Effector memory CD4-positive, alpha-beta T cell (primary cell): Measurements from ENCODE around the gene UBAC1.
"Not testable (repeated sequence)": the region's sequence is repeated elsewhere in the genome, so short reads cannot be mapped to it uniquely, and the experiment has no call there.

Experiments used
- DNase-seq, 3 donors: peaks; one replicate each; pipeline ENCODE4 v3.0.0-alpha.2; 2020
- H3K27ac ChIP-seq: 2 replicates; pipeline ENCODE4 v1.7.0; 2013; ENCODE audit warnings: mild to moderate bottlenecking, low read length, moderate library complexity; ENCODE audit not compliant: insufficient read depth, poor library complexity, severe bottlenecking
- H3K27me3 ChIP-seq: replicated peaks from 2 replicates; pipeline ENCODE4 v1.7.0; 2013; ENCODE audit warnings: mild to moderate bottlenecking, low read length; ENCODE audit not compliant: insufficient read depth, control insufficient read depth, poor library complexity, severe bottlenecking
- H3K36me3 ChIP-seq: 2 replicates; pipeline ENCODE4 v1.7.0; 2013; ENCODE audit warnings: mild to moderate bottlenecking, low read length, moderate library complexity; ENCODE audit not compliant: control insufficient read depth, insufficient read depth
- H3K4me1 ChIP-seq: 2 replicates; pipeline ENCODE4 v1.7.0; 2013; ENCODE audit warnings: low read length, mild to moderate bottlenecking; ENCODE audit not compliant: control insufficient read depth, insufficient read depth, poor library complexity, severe bottlenecking
- H3K4me3 ChIP-seq: 2 replicates; pipeline ENCODE4 v1.7.0; 2013; ENCODE audit warnings: low read length, low read depth, mild to moderate bottlenecking; ENCODE audit not compliant: insufficient read depth, poor library complexity, severe bottlenecking
- H3K9me3 ChIP-seq: 2 replicates; pipeline ENCODE4 v1.7.0; 2013; ENCODE audit warnings: mild to moderate bottlenecking, low read length, moderate library complexity; ENCODE audit not compliant: control insufficient read depth

Gene UBAC1

DNA sequence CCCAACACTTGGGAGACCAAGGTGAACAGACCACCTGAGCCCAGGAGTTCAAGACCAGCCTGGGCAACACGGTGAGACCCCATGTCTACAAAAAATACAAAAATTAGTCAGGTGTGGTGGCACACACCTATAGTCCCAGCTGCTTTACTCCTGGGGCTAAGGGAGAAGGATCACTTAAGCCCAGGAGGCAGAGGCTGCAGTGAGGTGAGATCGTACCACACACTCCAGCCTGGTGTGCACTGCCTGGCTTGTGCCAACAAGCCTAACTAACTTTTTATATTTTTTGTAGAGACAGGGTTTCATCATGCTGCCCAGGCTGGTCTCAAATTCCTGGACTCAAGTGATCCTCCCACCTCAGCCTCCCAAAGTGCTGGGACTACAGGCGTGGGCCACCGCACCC, 10.3 kb downstream of the UBAC1 start:
- not testable (repeated sequence) for H3K27ac ChIP-seq, H3K27me3 ChIP-seq, H3K4me1 ChIP-seq, H3K9me3 ChIP-seq, H3K4me3 ChIP-seq, DNase-seq
- peaks cover 28% of the 10 kb centered on the region for H3K36me3 ChIP-seq

DNA sequence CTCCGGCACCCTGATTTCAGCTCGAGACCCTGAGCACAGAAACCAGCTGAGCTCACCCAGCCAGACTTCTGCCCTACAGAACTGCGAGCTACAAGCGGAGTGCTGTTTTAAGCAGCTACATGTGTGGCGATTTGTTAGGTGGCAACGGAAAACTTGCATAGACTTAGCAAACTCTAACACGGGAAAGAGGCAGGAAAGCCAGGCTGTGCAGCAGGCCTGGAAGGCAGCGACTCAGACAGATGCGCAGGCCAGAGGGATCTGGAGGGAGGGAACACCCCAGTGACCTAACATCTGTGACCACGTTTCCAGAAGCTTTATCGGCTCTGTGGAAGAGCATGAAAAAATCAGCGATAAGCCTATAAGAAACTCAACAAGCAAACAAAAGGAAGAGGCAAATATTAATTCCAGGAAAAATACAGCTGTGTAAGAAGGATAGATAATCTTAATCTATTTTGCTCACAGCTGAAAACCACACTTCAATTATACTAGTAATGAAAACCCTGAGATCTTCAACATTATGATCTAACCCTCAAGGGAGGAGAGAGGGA, 11.0 kb downstream of the UBAC1 start:
- H3K27ac ChIP-seq, result no peak overlapping the region

DNA sequence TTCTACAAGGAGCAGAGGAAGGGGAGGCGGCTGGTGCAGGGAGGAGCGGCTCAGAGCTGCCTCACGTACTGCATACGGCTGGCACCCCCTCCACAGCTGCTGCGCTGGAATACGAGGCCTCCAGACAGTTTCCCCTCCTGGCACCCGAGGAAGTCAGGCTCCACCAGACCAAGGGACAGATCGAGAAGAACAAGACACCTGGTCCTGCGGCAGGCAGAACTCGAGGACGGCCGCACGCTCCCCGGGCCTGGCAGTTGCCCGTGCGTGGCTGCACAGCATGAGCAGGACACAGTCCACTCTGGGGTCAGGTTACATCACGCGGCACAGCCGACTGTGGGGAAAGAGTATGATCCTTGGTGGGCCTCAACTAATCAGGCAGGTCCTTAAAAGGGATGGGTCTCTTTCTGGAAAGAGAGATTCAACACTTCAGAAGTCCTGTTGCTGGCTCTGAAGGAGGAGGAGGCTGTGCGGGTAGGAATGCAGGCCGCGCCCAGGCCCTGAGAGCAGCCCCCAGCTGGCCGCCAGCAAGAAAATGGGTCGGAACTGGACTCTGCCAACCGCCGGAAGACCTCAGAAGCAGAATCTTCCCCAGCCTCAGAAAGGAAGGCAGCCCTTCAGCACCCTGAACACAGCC, 11.6 kb downstream of the UBAC1 start:
- Histone ChIP-seq H3K4me1 (no peaks in the 10 kb centered on the region), H3K4me3 (no peak overlapping the region), H3K36me3 (peaks cover 40% of the 10 kb centered on the region), H3K9me3 (no peaks in the 10 kb centered on the region), H3K27me3 (no peaks in the 10 kb centered on the region), H3K27ac (no peak overlapping the region)
- DNase-seq, result no peak

More for the DNA sequence above, 11.0 kb downstream of the UBAC1 start:
- Histone ChIP-seq H3K4me1 (no peaks in the 10 kb centered on the region), H3K9me3 (no peaks in the 10 kb centered on the region), H3K27me3 (no peaks in the 10 kb centered on the region), H3K36me3 (peaks cover 34% of the 10 kb centered on the region), H3K4me3 (no peak overlapping the region)
- no peak for DNase-seq

DNA sequence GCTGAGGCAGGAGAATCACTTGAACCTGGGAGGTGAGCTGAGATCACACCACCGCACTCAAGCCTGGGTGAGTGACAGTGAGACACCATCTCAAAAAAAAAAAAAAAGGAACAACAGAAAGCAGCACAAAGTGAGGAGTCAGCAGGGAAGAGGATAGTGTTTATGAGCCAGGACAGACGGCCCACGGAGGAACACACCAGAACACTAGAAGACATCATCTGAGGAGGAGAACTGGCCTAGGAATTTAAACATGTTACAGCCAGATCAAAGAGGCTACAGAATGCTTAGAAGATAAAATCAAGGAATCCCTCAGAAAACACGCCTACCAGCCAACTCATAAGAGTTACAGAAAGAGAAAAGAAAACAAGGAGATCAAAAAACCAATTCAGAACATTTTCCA, 12.2 kb downstream of the UBAC1 start:
- Histone ChIP-seq H3K27me3 (no peaks in the 10 kb centered on the region), H3K27ac (no peak overlapping the region), H3K4me1 (no peaks in the 10 kb centered on the region), H3K4me3 (no peak overlapping the region), H3K9me3 (no peaks in the 10 kb centered on the region), H3K36me3 (peaks cover 47% of the 10 kb centered on the region)
- no peak for DNase-seq

DNA sequence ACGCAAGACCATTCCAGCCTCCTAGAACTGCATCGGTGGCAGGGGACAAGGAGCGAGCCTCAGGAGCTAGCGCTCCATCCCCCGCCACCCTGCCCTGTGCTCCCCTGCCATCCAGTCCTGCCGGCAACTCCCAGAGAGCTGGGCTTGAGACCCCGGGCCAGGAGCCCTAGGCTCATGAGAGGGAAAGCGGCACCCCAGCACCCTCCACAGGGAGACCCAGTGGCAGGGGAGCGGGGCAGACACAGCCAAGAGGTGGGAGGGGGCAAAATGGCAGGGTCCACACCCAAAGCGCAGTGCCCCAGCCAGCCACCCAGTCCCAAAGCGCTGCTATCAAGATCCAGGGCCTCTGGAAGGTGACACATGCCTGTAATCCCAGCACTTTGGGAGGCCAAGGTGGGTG, 12.7 kb downstream of the UBAC1 start:
- Histone ChIP-seq H3K36me3 (peaks cover 49% of the 10 kb centered on the region), H3K9me3 (no peaks in the 10 kb centered on the region), H3K27me3 (no peaks in the 10 kb centered on the region), H3K27ac (no peak overlapping the region), H3K4me1 (no peaks in the 10 kb centered on the region), H3K4me3 (no peak overlapping the region)
- no peak for DNase-seq

DNA sequence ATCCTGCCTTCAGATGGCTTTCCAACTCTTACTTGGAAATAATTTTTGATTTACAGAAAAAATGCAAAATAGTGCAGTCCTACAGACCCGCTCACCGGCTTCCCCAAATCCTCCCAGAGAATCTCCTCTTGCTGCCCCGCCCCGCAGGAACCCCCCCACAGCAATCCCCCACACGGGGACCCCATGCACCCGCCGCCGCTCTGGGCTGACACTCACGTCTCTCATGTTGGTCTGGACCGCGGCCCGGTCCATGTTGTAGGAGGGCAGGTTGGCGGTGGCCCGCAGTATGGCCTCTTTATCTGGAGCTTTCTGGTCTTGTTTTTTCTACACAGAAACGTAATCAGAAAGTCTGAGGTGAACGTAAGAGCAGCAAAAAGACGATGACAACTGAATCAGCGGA, 13.6 kb downstream of the UBAC1 start:
- DNase-seq, result no peak
- no peaks in the 10 kb centered on the region for H3K9me3 ChIP-seq
- H3K4me3 ChIP-seq, result no peak overlapping the region
- H3K36me3 ChIP-seq, result peaks cover 43% of the 10 kb centered on the region
- no peaks in the 10 kb centered on the region for H3K4me1 ChIP-seq
- H3K27me3 ChIP-seq, result no peaks in the 10 kb centered on the region
- H3K27ac ChIP-seq, result no peak overlapping the region

DNA sequence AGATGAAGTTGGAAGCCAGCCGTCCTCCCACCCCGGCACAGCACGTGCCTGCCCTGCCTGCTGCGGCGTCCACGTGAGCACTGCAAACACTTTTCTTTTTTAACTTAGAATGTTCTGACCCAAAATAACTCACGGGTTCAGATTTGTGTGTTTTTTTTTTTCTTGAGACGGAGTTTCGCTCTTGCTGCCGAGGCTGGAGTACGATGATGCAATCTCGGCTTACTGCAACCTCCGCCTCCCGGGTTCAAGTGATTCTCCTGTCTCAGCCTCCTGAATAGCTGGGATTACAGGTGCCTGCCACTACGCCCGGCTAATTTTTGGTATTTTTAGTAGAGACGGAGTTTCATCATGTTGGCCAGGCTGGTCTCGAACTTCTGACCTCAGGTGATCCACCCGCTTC, 14.1 kb downstream of the UBAC1 start:
- H3K36me3 ChIP-seq, result peaks cover 46% of the 10 kb centered on the region
- not testable (repeated sequence) for H3K27ac ChIP-seq, DNase-seq, H3K4me1 ChIP-seq, H3K9me3 ChIP-seq, H3K4me3 ChIP-seq, H3K27me3 ChIP-seq

DNA sequence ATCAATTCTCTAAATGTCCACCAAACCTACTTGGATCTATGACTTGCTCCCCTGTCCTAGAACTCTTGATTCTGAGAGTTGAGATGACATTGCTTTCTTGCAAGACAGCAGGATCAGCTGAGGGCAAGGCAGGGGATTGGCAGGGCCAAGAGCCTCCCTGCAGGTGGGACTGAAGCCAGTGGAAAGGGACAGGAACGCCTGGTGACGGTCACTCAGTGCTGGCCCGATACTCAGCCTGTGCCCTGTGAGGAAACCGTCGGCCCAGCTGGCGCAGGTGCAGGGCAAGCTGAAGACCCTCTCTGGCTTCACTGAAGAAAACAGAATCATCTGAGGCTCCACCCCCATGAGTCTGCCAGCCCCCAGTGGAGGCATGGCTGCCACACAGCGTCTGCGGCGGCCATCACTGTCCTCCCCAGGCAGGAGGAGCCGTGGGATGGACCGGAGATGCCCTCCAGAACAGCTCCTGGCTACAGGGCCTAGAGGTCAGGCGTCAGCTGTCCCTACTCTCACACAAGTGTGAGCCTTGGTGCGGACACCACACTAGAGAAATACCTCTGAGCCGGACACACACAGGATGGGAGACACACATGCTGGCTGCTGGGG, 14.7 kb downstream of the UBAC1 start:
- no peak for DNase-seq
- no peaks in the 10 kb centered on the region for H3K9me3 ChIP-seq
- no peak overlapping the region for H3K27ac ChIP-seq
- no peaks in the 10 kb centered on the region for H3K4me1 ChIP-seq
- no peak overlapping the region for H3K4me3 ChIP-seq
- H3K27me3 ChIP-seq, result no peaks in the 10 kb centered on the region
- peaks cover 50% of the 10 kb centered on the region for H3K36me3 ChIP-seq

DNA sequence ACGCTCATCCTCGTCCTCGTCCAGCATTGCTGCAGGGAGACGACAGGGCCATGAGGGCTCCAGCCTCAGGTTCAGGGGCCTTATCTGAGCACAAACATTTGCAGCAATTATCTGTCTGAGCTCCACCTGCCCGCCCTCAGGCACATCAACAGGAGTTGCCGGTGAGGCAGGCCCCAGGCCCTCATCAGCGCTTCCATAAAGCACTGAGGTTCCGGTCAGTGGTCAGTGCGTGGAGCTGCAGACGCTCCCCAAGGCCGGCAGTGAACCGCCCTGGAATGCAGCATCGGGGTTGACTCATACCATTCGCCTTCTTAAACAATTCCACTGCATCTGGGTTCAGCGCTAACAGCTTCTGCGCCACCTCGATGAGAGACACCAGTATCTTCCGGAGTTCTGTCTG, 15.2 kb downstream of the UBAC1 start:
- Histone ChIP-seq H3K27ac (no peak overlapping the region), H3K36me3 (peaks cover 50% of the 10 kb centered on the region), H3K4me1 (no peaks in the 10 kb centered on the region)

DNA sequence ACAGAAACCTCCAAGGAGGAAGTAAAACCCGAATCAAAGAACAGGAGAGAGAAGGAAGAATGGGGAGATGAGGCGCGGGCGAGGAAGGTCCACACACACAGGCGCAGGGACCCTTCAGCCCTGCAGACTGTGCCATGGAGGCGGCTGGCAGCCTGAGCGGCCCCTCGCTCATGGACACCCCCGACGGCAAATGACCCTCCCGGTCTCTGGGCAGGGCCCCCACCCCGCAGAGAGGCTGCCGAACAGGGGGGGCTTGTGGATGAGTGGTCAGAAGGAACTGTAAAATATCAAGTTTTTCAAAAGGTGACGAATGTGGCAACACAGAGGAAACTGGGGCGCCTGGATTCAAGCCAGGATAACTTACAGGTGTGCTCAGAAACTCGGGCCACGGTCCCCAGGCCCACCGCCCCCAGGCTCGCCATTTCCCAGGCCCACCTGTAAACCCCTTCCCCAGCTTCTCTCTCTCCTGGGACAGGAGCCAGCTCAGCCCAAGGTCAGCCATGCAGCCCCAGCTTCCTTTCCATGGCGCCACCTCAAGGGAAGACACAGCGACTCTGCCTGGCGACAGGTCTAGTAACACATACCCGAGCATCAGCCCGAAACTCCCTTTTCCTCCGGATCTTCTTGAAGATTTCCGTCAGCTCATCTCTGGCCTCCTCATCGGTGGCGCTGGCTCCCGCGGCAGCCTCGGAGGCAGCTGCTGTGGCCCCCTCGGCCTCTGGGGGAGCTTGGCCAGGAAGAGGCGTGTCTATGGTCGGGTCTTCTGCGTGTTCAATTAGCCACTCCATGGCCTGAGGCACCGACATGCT, 16.5 kb downstream of the UBAC1 start:
- Histone ChIP-seq H3K9me3 (no peaks in the 10 kb centered on the region), H3K36me3 (peaks cover 44% of the 10 kb centered on the region), H3K4me3 (no peak overlapping the region), H3K4me1 (no peaks in the 10 kb centered on the region), H3K27ac (no peak overlapping the region), H3K27me3 (no peaks in the 10 kb centered on the region)
- no peak for DNase-seq

More for the DNA sequence above, 15.2 kb downstream of the UBAC1 start:
- no peaks in the 10 kb centered on the region for H3K27me3 ChIP-seq
- H3K9me3 ChIP-seq, result no peaks in the 10 kb centered on the region
- DNase-seq, result no peak
- no peak overlapping the region for H3K4me3 ChIP-seq
